Measurements from ENCODE around the gene FXYD4. TPM values are rescaled to one million over a fixed set of nuclear protein-coding genes. Genes with fewer than 3 reads are reported as not detected.
A peak's percentile ranks its signal among the peaks of the same experiment; 100 is the strongest.
"Not testable (repeated sequence)": the region's sequence is repeated elsewhere in the genome, so short reads cannot be mapped to it uniquely, and the experiment has no call there.

FXYD4 gene
- total RNA-seq, 1 donor from 2014 or later = not detected

GRCh38 chr10:43417950-43418768, 46.7 kb downstream of the FXYD4 start:
- no peak for DNase-seq (ENCODE audit: low read depth)

- no peak for DNase-seq (ENCODE audit: low read depth)
Observed at GRCh38 chr10:43419997-43420368, 48.5 kb downstream of the FXYD4 start.

GRCh38 chr10:43420369-43421200, 49.1 kb downstream of the FXYD4 start:
- peak; percentile 61 for DNase-seq (ENCODE audit: low read depth)

- DNase-seq (ENCODE audit: low read depth) = no peak
Observed at GRCh38 chr10:43421201-43421507, 49.7 kb downstream of the FXYD4 start.

- no peak for DNase-seq (ENCODE audit: low read depth)
Observed at GRCh38 chr10:43421519-43421918, 50.1 kb downstream of the FXYD4 start.

- not testable (repeated sequence) for DNase-seq (ENCODE audit: low read depth)
Observed at GRCh38 chr10:43421944-43422343, 50.5 kb downstream of the FXYD4 start.

- peak; percentile 40 for DNase-seq (ENCODE audit: low read depth)
Observed at GRCh38 chr10:43424416-43424815, 53.0 kb downstream of the FXYD4 start.

Other genes with a start within 250 kb of the FXYD4 start
- gene CSGALNACT2, start 233.2 kb upstream of the FXYD4 start, total RNA-seq = 10.2 and 18.1 TPM in 2 replicates
- gene RASGEF1A, start 104.6 kb upstream of the FXYD4 start, total RNA-seq = under 0.01 and 2.0 TPM in 2 replicates
- 302 and 345 TPM in 2 replicates for gene HNRNPF, start 37.5 kb downstream of the FXYD4 start, total RNA-seq
- gene ZNF487, start 65.5 kb downstream of the FXYD4 start, total RNA-seq = 4.2 and 8.3 TPM in 2 replicates
- gene ZNF239, start 203.0 kb downstream of the FXYD4 start, total RNA-seq = 3.8 and 11.3 TPM in 2 replicates
- gene ZNF485, start 234.8 kb downstream of the FXYD4 start, total RNA-seq = 3.3 and 5.2 TPM in 2 replicates

Data from renal cortical epithelial cell (primary cell).